Sigmoid colon (tissue), 7 donors: ENCODE results near the gene ZNF284. TPM values are rescaled to one million over a fixed set of nuclear protein-coding genes. Genes with fewer than 3 reads are reported as not detected.

Experiments
- polyA plus RNA-seq, 3 donors: library from polyadenylated mRNA; stranded (reverse); fragments of 200-250 nt; gene quantifications; one replicate each; pipeline ENCODE4 v1.2.3, GENCODE V29; 2013
- small RNA-seq, 3 donors: library from RNA; depleted of rRNA; stranded (forward); fragments of <200 nt; gene quantifications; one replicate each; pipeline ENCODE3, GENCODE V24; 2016
- total RNA-seq, 4 donors: library from RNA; depleted of rRNA; stranded (reverse); fragments of >200 nt; gene quantifications; one replicate each; pipeline ENCODE4 v1.1.0, GENCODE V29; 2016
- donor health status: healthy with polysubstance abuse.
- donor health status: Bipolar disorder and iron deficiency.
- donor health status: healthy.

ZNF284 gene
- total and polyA plus RNA-seq, 7 donors, result 0.46 to 3.6 (median 1.8) TPM

Small RNA genes lying within 50 kb of the gene (small RNA-seq; reads per million reads assigned to genes)
- gene RNU6-902P, result 0 reads per million in 3 donors

Other genes starting within 250 kb of the ZNF284 start
- 10 to 100 TPM; 10.7 to 14.9 (median 12.4) TPM for gene ZNF283, start 244.8 kb upstream of the ZNF284 start, total RNA-seq
- gene ZNF283, start 244.8 kb upstream of the ZNF284 start, polyA plus RNA-seq, result 1 to 10 TPM; 1.2 to 3.2 (median 2.1) TPM
- 1 to 10 TPM; 3.0 to 4.1 (median 3.5) TPM for gene ZNF404, start 188.2 kb upstream of the ZNF284 start, total RNA-seq
- 1 to 10 TPM in 1 of 3 donors, under 1 TPM in 2; 0.60 to 2.6 (median 0.69) TPM for gene ZNF404, start 188.2 kb upstream of the ZNF284 start, polyA plus RNA-seq
- gene ZNF45, start 136.9 kb upstream of the ZNF284 start, total RNA-seq, result 10 to 100 TPM in 3 of 4 donors, 1 to 10 TPM in 1; 5.5 to 18.2 (median 13.2) TPM
- gene ZNF45, start 136.9 kb upstream of the ZNF284 start, polyA plus RNA-seq, result 1 to 10 TPM; 2.4 to 6.4 (median 4.6) TPM
- 1 to 10 TPM; 2.9 to 6.8 (median 4.8) TPM for gene ZNF221, start 120.9 kb upstream of the ZNF284 start, total RNA-seq
- gene ZNF221, start 120.9 kb upstream of the ZNF284 start, polyA plus RNA-seq, result 1 to 10 TPM in 1 of 3 donors, under 1 TPM in 1, not detected in 1; 0.60 to 1.7 TPM
- gene ZNF155, start 88.0 kb upstream of the ZNF284 start, total RNA-seq, result 1 to 10 TPM; 5.5 to 8.2 (median 7.5) TPM
- 1 to 10 TPM; 1.8 to 4.5 (median 2.3) TPM for gene ZNF155, start 88.0 kb upstream of the ZNF284 start, polyA plus RNA-seq
- gene ZNF230, start 69.2 kb upstream of the ZNF284 start, total RNA-seq, result 10 to 100 TPM in 1 of 4 donors, 1 to 10 TPM in 3; 3.0 to 10.6 (median 5.1) TPM
- 1 to 10 TPM; 1.2 to 2.0 (median 1.4) TPM for gene ZNF230, start 69.2 kb upstream of the ZNF284 start, polyA plus RNA-seq
- gene ZNF222, start 46.8 kb upstream of the ZNF284 start, total RNA-seq, result 1 to 10 TPM; 1.9 to 3.8 (median 2.4) TPM
- gene ZNF222, start 46.8 kb upstream of the ZNF284 start, polyA plus RNA-seq, result 1 to 10 TPM in 2 of 3 donors, under 1 TPM in 1; 0.60 to 2.1 (median 1.6) TPM
- 1 to 10 TPM; 2.5 to 5.0 (median 4.2) TPM for gene ZNF223, start 20.1 kb upstream of the ZNF284 start, total RNA-seq
- gene ZNF223, start 20.1 kb upstream of the ZNF284 start, polyA plus RNA-seq, result 1 to 10 TPM; 3.0 to 3.7 (median 3.1) TPM
- 10 to 100 TPM; 16.6 to 23.0 (median 19.6) TPM for gene ZNF224, start 22.2 kb downstream of the ZNF284 start, total RNA-seq
- gene ZNF224, start 22.2 kb downstream of the ZNF284 start, polyA plus RNA-seq, result 10 to 100 TPM in 1 of 3 donors, 1 to 10 TPM in 2; 7.2 to 16.1 (median 7.4) TPM
- gene ZNF225, start 41.2 kb downstream of the ZNF284 start, total RNA-seq, result 1 to 10 TPM; 3.0 to 4.9 (median 3.4) TPM
- gene ZNF225, start 41.2 kb downstream of the ZNF284 start, polyA plus RNA-seq, result 1 to 10 TPM in 2 of 3 donors, under 1 TPM in 1; 0.60 to 2.1 (median 1.2) TPM
- gene ZNF234, start 69.4 kb downstream of the ZNF284 start, total RNA-seq, result 10 to 100 TPM in 1 of 4 donors, 1 to 10 TPM in 3; 5.9 to 19.7 (median 7.9) TPM
- gene ZNF234, start 69.4 kb downstream of the ZNF284 start, polyA plus RNA-seq, result 1 to 10 TPM in 2 of 3 donors, under 1 TPM in 1; 0.92 to 4.0 (median 1.2) TPM
- 10 to 100 TPM; 14.4 to 20.2 (median 18.6) TPM for gene ZNF226, start 92.9 kb downstream of the ZNF284 start, total RNA-seq
- 10 to 100 TPM; 15.0 to 27.3 (median 16.4) TPM for gene ZNF226, start 92.9 kb downstream of the ZNF284 start, polyA plus RNA-seq
- gene ZNF227, start 140.4 kb downstream of the ZNF284 start, total RNA-seq, result 10 to 100 TPM; 10.9 to 15.0 (median 14.3) TPM
- 1 to 10 TPM; 2.5 to 7.4 (median 4.2) TPM for gene ZNF227, start 140.4 kb downstream of the ZNF284 start, polyA plus RNA-seq
- 1 to 10 TPM; 2.8 to 7.5 (median 3.5) TPM for gene ZNF233, start 187.7 kb downstream of the ZNF284 start, total RNA-seq
- gene ZNF233, start 187.7 kb downstream of the ZNF284 start, polyA plus RNA-seq, result 1 to 10 TPM in 1 of 3 donors, under 1 TPM in 2; 0.46 to 1.2 (median 0.60) TPM
- gene ZNF235, start 232.9 kb downstream of the ZNF284 start, total RNA-seq, result 10 to 100 TPM in 2 of 4 donors, 1 to 10 TPM in 2; 5.8 to 12.7 (median 9.0) TPM
- 1 to 10 TPM; 1.2 to 2.9 (median 1.8) TPM for gene ZNF235, start 232.9 kb downstream of the ZNF284 start, polyA plus RNA-seq